Endothelial cell of hepatic sinusoid (primary cell): ENCODE results near the gene MOSMO.
"Not testable (repeated sequence)": the region's sequence is repeated elsewhere in the genome, so short reads cannot be mapped to it uniquely, and the experiment has no call there.

Experiments
- in situ Hi-C: cut with HindIII; loops from 2 replicates; pipeline ENCODE4 v1.10.0; 2017; ENCODE audit warnings: low sequenced_read_pairs

Gene MOSMO

DNA sequence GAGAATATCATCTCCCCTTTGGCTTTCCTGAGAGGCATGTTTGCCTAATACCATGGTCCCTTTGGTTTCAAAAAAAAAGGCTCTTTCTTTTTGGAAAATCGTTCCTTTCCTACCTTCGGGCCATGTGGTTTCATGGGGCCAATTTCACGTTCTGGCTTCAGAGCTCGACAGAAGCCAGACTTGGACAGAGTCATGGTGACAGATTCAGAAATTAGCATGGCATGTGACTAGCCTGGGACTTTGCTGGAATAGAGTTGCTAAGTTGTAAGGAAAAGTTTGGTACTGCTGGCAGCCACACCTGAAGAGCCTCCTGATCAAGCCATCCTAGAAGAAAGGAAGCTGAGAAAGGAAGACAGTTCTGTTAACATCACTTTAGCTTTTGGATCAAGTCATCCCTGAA is 82.0 kb downstream of the MOSMO start:
- in situ Hi-C loops = loop anchor here (5.0 to 10.0 kb wide), 2 partner anchors 97 to 195 kb away; no protein-coding TSS in a partner anchor

DNA sequence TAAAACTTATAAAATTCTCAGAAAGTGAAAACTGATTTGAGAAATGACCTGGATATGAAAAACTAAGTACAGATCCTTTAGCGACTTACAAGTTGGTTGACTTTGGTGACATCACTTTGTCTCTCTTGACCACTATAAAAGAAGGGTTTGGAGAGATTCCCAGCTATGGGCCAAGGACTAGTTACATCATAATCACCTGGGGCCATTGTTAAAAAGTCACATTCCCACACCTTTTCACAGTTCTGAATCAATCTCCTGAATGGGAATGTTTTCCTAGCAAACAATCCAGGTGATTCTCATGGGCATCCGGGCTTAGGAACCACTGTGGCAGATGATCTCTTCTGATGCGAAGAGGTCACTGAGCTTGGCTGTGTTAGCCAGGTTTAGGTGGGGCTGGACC is 83.8 kb downstream of the MOSMO start:
- in situ Hi-C loops = loop anchor here (5.0 to 10.0 kb wide), 2 partner anchors 96 to 193 kb away; no protein-coding TSS in a partner anchor

DNA sequence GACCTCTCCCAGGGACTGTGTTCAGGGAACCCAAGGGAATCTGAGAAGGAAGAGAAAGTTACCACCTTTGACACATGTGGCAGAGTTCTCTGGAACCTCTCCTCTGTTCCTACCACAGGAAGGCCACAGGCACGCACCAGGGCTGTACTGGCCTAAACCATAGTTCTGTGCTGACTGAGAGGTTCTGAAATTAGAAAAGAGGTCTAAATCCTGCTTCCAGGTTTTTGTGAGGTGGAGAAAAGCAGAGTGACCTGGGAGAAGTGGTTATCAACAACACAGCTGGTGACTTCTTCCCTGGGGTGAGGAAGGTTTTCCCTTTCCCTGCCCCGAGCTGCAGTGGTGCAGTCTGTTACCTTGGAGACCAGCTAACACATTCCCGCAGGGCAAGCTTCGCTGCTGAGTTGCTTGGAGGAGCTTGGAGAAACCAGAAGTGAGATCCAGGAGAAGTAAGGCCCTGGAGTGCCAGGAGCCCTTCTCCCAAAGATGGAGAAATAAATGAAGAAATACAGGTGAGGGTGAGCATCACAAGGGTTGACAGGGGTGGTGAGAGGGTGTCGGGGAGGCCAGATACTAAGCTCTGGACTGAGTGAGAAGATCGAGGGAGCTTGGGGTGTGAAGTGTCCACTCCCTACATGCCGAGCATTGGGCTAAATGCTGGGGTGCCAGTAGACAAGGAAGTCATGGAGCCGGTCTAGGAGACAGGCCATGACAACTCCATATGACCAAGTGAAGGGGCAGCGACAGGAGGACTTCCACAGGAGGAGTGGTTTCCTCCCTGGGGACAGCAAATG is 84.4 kb downstream of the MOSMO start, which contains the start of gene VWA3A:
VWA3A (plus strand) TSS at position 399 of the 791 bp plus-strand sequence; CDS start at position 496, 97 bp downstream.
- in situ Hi-C loops = loop anchor here (5.0 to 10.0 kb wide), 2 partner anchors 95 to 192 kb away; no protein-coding TSS in a partner anchor

DNA sequence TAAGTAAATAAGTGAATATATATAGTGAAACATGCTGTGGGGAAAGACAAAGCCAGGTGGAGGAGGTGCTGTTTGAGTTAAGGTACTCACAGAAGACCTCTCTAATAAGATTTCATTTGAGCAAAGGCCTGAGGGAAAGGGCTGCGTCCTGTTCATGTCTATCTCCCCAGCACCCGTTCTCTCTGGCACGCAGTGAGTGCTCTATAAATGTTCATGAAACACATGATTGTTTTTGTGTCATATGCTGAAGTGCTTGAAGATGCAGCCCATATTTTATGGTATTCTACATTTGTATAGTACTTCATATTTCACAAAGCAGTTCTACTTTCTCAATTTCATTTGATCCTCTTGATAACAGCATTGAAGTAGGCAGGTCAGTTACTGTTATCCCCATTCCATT is 85.4 kb downstream of the MOSMO start:
- in situ Hi-C loops = loop anchor here (5.0 to 10.0 kb wide), 2 partner anchors 94 to 191 kb away; no protein-coding TSS in a partner anchor

DNA sequence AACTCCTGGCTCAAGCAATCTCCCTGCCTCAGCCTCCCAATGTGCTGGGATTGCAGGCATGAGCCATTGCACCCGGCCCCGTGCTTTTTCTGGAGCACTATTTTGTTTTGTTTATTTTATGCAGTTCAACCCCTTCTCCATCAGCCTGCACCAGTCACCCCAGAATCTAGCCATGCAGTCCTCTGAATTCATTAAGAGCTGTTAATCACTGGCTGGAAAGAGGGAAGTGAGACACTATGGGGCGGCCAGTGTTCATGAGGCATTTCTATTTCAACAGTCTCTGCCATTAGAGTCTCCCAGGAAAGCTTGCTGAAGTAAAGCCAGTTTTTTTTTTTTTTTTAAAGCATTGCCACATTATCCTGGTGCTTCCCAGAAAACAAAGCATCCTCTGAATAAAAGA is 86.1 kb downstream of the MOSMO start:
- in situ Hi-C loops = loop anchor here (5.0 to 10.0 kb wide), 2 partner anchors 93 to 191 kb away; no protein-coding TSS in a partner anchor

DNA sequence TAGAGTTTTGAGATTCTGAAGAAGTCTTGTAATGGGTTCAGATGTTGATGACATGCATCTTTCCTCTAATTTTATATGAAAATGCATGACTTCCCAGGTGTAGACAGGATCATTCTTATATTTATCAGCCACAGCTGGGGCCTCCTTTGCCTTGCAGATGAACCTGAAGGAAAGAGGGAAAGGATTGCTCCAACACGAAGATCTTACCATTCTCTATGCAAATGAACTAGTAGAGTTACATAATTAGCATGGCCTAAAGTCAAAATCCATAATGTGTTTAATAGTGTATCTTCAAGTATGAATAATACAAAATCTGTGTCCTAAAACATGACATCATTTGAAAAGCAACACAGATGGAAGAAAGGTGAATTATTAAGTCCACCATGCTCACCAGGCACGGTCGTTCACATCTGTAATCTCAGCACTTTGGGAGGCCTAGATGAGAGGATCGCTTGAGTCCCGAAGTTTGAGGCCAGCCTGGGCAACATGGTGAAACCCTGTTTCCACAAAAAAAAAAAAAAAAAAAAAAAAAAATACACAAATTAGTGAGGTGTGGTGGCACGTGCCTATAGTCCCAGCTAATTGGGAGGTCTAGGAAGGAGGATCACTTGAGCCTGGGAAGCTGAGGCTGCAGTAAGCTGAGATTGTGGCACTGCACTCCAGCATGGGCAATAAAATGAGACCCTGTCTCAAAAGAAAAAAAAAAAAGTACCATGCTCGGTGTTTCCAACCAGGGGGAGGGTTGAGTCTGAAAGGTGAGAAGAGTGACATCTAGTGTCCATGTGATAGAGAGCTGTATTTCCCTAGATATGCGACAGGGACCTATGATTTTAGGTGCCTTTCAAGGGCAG is 90.7 kb downstream of the MOSMO start:
- in situ Hi-C loops = loop anchor here (10.0 kb wide), 1 partner anchor 186 kb away; no protein-coding TSS in a partner anchor

DNA sequence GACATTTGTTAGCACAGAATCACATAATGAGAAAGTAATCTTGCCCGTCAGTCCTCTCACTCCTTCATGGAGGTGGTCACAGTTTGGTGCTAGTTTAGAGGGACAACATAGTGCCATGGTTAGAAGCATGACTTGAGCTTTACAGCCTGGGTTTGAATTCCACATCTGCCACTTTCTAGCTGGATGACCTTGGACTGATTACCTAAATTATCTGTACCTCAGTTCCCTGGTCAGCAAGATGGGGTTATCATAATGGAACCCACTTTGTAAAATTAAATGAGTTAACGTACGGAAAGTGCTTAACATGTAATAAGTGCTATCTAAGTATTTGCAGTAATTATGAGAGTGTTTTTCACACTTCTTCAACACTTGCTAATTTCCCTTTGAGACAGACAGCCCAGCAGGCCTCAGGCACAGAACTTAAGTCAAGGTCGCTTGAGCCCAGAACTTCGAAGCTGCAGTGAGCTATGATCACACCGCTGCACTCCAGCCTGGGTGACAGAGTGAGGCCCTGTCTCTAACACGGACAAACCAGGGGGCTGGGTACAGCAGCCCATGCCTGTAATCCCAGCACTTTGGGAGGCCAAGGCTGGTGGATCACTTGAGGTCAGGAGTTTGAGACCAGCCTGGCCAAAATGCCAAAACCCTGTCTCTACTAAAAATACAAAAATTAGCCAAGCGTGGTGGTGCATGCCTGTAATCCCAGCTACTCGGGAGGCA is 91.5 kb downstream of the MOSMO start:
- in situ Hi-C loops = loop anchor here (10.0 kb wide), 1 partner anchor 185 kb away; no protein-coding TSS in a partner anchor

DNA sequence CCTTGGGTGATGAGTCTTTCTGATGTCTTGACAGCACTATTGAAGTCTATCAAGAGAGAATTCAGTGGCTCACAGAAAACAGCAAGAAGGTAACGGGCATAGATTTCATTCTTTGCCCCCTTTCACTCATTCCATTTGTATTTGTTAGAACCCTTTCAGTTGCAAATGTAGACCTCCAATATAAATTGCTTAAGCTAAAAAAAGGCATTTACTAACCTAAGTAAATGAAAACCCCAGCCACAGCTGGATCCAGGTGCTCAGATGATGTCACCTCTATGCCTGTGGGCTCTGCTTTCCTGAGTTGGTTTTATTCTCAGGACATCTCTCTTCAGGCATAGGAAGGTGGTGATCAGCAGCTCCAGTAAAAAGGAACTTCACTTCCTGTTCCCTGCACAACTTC is 95.5 kb downstream of the MOSMO start:
- in situ Hi-C loops = no loop called here

DNA sequence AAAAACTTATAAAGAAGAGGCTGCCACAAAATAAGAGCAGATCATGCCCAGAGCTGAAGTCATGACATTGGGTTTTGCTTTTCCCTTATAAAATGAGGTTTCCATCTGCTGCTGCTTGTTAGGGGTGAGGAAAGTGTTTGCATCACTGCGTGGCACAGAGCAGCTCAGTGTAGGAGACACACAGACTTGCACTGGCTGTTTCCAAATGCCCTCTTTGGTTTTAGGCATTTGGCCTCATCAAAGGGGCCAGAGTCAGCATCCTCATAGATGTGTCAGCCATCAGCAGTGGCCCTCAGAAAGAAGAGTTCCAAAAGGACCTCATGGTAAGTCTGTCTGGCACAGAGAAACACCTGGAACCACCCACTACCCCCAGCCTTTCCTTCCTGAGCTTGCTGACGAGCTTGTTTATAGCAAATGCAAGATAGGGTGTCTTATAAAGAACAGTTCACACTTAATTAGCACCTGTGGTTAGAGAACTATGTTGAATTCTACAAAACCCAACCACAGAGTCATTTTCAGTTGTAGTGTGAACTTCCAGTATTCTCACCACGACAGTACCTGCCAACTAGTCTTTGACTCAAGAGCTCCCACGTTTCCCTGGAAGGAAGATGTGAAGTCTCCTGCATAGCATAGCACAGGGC is 101.5 kb downstream of the MOSMO start:
- in situ Hi-C loops = no loop called here

DNA sequence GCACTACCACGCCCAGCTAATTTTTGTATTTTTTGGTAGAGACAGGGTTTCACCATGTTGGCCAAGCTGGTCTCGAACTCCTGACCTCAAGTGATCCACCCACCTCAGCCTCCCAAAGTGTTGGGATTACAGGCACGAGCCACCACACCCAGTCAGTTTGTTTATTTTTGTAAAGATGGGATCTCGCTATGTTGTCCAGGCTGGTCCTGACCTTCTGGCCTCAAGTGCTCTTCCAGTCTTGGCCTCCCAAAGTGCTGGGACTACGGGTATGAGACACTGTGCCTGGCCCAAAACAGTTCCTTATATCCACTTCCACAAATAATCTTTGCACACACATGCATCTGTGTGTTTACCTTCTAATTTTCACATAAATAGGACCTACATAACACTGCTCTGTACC is 103.7 kb downstream of the MOSMO start:
- in situ Hi-C loops = not testable (repeated sequence)

DNA sequence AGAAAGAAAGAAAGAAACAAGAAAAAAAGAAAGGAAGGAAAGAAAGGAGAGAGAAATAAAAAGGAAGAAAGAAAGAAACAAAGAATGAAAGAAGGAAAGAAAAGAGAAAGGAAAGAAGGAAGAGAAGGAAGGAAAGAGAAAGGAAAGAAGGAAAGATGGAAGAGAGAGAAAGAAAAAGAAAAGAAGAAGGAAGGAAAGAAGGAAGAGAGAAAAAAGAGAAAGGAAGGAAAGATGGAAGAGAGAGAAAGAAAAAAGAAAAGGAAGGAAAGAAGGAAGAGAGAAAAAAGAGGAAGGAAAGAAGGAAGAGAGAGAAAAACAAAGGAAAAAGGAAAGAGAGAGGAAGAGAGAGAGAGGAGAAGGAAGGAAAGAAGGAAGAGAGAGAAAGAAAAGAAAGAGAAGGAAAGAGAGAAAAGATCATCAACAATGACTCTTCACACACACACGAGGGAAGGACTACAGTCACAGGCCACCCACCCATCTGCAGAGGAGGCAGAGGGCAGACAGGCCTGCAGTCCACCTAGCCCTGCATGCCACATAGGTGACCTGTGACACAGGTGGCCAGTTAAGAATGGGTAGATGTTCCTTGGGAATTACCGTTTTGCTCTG is 108.3 kb downstream of the MOSMO start:
- in situ Hi-C loops = no loop called here

DNA sequence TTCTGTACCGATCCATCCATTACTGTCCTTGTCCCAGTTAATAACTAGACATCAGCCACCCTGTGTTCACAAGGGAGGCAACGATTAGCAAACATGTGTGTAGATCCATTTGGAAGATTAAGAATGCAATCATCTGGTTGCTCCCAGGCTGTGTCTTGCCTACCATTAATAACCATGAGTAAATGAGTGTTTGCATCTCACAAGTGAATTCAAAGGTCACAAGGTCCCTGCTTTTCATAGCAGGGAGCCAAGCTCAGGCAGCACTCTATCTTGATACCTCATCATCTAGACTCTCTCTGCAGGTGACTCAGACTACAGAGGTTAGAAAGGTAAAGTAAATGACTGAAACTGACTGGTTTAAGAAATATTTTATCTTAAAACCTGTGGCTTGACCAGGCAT is 109.7 kb downstream of the MOSMO start:
- in situ Hi-C loops = no loop called here

DNA sequence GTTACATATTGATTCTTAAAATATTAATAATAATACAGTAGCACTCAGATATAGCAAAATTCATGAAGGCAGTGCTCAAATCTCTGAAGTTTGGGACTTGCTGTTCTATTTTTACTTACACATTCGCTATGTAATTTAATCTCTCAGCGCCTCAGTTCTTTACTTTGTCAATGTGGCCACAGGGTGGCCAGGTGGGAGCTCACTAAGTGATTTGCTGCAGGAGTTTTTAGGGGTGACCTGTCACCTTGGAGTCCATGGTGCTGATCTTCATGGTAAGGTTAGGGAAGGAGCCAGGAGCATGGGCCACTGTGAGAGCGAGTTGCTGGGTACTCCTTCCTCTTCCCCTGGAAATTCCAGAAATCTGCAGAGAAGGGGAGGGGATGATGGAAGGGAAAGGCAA is 112.5 kb downstream of the MOSMO start:
- in situ Hi-C loops = no loop called here

DNA sequence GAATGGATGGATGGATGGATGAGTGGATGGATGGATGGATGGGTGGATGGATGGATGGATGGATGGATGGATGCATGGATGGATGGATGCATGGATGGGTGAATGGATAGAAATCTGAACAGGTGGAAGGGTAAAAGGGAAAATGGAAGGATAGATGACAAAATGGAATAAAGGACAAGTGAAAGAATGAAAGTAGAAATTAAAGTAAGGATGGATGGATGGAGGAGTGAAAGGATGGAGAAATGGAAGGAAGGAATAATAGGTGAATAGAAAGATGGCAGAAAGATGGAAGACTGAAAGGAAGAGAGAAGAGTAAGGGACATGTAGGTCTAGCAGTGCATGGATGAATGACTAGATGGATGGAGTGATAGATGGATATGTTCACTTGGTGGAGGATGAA is 114.3 kb downstream of the MOSMO start:
- in situ Hi-C loops = no loop called here

DNA sequence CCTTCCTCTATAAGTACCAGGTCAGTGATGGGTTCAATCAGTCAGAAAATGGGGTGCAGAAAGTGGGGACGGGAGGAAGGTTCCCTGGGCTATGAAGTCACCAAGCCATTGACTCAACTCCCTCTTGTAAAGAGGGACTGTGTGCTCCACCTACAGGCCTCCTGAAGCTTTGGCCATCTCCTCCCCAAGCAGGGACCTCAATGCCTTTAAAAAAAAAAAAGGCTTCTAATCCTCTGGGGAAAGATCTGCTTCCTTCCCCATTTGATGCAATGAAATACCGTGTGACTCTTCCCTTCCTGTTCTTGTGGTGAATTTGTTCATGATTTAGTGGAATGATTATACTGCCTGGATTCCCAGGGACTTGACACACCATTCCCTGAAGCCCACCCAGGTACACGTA is 115.2 kb downstream of the MOSMO start:
- in situ Hi-C loops = no loop called here

DNA sequence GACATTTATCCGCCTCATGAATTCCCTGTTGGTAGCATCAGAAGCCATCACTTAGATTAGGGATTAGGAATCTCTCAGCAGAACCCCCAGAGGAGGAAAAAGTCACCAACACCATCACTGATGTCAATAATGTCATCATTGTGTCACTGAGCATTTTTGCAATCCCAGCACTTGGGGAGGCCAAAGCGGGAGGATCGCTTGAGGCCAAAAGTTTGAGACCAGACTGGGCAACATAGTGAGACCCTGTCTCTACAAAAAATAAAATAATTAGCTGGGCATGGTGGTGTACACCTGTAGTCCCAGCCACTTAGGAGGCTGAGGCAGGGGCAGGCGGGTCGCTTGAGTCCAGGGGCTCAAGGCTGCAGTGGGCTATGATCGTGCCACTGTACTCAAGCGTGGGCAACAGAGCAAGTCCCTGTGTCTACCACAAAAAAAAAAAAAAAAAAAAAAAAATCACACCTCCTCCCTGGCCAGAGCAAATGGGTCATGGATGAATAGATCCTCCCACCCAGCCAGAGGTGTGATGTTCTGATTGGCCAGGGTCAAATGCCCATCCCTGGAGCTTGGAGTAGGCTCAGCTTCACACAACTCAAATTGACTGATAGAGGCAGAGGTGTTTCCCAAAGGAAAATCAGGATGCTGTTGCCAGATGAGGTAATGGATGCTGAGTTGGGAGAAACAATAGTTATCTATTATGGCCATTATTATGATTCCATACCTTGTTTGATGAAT is 116.0 kb downstream of the MOSMO start:
- in situ Hi-C loops = no loop called here

DNA sequence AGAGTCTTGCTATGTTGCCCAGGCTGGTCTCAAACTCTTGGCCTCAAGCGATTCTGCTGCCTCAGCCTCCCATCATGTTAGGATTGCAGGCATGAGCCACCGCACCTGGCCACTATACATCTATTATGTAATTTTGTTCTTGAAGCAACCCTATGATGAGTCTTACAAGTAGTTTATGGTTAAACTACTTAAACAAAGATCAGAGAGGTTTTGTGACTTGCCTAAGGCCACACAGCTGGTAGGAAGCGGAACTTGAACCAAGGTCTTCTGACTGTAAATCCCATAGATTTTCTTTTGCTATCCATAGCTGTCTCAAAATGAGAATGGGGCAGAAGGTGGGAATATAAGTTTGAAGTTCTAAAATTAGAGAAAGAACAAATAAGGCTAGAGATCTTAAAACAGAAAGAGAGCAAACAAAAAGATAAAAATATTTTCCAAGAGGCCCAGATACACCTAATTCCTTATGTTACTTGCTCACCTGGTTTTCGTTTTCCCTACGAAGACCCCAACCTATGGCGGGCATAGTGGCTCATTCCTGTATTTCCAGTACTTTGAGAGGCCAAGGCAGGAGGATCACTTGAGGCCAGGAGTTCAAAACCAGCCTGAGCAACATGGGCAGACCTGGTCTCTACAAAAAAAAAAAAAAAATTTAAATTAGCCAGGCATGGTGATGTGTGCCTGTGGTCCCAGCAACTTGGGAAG is 116.8 kb downstream of the MOSMO start:
- in situ Hi-C loops = no loop called here

DNA sequence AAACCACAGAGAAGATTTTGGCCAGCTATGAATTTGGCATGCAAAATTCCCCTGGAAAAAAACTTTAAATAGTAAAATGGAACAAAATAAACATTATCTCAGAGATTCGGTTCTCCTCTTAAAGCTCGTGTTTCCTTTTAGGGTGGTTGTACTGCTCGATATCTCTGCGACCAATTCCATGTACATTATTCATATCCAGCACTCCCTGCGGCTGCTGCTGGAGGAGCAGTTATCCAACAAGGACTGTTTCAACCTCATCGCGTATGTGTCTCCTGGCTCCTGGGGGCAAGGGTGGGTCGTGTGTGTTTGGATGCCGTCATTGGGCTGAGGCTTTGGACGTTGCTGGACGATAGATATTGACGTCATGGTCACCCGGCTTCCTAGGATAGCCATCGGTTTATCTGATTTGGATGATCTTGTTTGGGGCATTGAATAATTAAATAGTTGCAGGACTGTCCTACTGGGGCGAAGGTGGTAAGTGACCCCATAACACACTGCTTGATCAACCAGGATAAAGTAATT is 118.2 kb downstream of the MOSMO start:
- in situ Hi-C loops = no loop called here
